GM23338 (cell line): ENCODE results near the gene KRTAP4-8.

Source experiments
- CREB1 ChIP-seq: fragments of 250-450 bp; sonication (Bioruptor Pico); IDR thresholded peaks from 2 replicates; pipeline ENCODE4 v1.5.0; 2020; ENCODE audit warnings: low read depth, mild to moderate bottlenecking, moderate library complexity
- EZH2 ChIP-seq: fragments of 200-600 bp; sonication (generic); IDR thresholded peaks from one replicate; pipeline ENCODE4 v1.8.0; 2017; ENCODE audit warnings: antibody characterized with exemption, mild to moderate bottlenecking, low read depth; ENCODE audit not compliant: unreplicated experiment
- EZH2phosphoT487 ChIP-seq: fragments of 200-600 bp; sonication (generic); IDR thresholded peaks from one replicate; pipeline ENCODE4 v1.8.1; 2018; ENCODE audit warnings: antibody characterized with exemption; ENCODE audit not compliant: unreplicated experiment
- JUNB ChIP-seq: IDR thresholded peaks from one replicate; pipeline ENCODE4 v1.6.1; 2016; ENCODE audit warnings: antibody characterized with exemption; ENCODE audit not compliant: unreplicated experiment
- NANOG ChIP-seq: IDR thresholded peaks from 2 replicates; pipeline ENCODE4 v1.6.1; 2016; ENCODE audit warnings: antibody characterized with exemption, borderline replicate concordance
- POLR2AphosphoS5 ChIP-seq: IDR thresholded peaks from 2 replicates; pipeline ENCODE4 v1.6.1; 2016; ENCODE audit warnings: antibody characterized with exemption, low read depth
- STAT1 ChIP-seq: IDR thresholded peaks from one replicate; pipeline ENCODE4 v1.6.1; 2016; ENCODE audit warnings: antibody characterized with exemption; ENCODE audit not compliant: unreplicated experiment
- ZNF114 ChIP-seq: fragments of 250-450 bp; sonication (Bioruptor Pico); IDR thresholded peaks from 2 replicates; pipeline ENCODE4 v1.5.0; 2020; ENCODE audit warnings: mild to moderate bottlenecking, moderate library complexity
- ZNF331 ChIP-seq: fragments of 250-450 bp; sonication (Bioruptor Pico); IDR thresholded peaks from 2 replicates; pipeline ENCODE4 v1.5.0; 2020; ENCODE audit warnings: low read depth, mild to moderate bottlenecking, moderate library complexity
- TF ChIP-seq, protein P1 (sequence below), 2 experiments: fragments of 200-600 bp in 1 of 2; sonication (generic) in 1 of 2; conservative IDR thresholded peaks; 2 replicates each; pipeline versions ENCODE4 v1.5.1 to v1.6.1; 2016 to 2017; ENCODE audit warnings: antibody characterized with exemption in 2 of 2, low read depth in 2 of 2, mild to moderate bottlenecking in 2 of 2, moderate library complexity in 1 of 2
- TF ChIP-seq, protein P2 (sequence below): IDR thresholded peaks from one replicate; pipeline ENCODE4 v1.6.1; 2018; ENCODE audit warnings: antibody characterized with exemption; ENCODE audit not compliant: unreplicated experiment
- TF ChIP-seq, protein P3 (sequence below): fragments of 250-450 bp; sonication (Bioruptor Pico); IDR thresholded peaks from 2 replicates; pipeline ENCODE4 v1.5.0; 2020; ENCODE audit warnings: mild to moderate bottlenecking, moderate library complexity
- TF ChIP-seq, protein P4 (sequence below): IDR thresholded peaks from 2 replicates; pipeline ENCODE4 v1.6.1; 2016; ENCODE audit warnings: antibody characterized with exemption

DNA sequence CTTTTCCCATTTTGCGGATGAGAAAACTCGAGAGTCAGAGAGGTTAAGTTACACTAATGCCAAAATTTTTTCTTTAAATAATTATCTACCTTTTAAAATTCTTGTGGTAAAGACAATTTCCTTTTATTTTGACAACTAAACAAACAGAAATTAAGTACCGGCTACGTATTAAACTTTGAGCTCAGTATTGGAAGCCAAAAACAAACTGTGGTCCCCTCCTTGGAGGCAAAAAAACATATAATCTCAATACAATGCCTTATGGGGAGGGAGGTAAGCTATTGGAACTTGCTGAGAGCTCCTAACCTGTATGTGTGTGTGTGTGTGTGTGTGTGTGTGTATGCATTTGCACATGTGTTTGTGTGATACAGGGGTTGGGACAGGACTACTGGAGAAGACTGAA lies 34.5 kb downstream of the KRTAP4-8 start:
- TF ChIP-seq, protein P1, sequence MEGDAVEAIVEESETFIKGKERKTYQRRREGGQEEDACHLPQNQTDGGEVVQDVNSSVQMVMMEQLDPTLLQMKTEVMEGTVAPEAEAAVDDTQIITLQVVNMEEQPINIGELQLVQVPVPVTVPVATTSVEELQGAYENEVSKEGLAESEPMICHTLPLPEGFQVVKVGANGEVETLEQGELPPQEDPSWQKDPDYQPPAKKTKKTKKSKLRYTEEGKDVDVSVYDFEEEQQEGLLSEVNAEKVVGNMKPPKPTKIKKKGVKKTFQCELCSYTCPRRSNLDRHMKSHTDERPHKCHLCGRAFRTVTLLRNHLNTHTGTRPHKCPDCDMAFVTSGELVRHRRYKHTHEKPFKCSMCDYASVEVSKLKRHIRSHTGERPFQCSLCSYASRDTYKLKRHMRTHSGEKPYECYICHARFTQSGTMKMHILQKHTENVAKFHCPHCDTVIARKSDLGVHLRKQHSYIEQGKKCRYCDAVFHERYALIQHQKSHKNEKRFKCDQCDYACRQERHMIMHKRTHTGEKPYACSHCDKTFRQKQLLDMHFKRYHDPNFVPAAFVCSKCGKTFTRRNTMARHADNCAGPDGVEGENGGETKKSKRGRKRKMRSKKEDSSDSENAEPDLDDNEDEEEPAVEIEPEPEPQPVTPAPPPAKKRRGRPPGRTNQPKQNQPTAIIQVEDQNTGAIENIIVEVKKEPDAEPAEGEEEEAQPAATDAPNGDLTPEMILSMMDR (conservative IDR thresholded peaks at IDR 0.05; ENCODE audit: low read depth in 2 of 2): no peak
- no peak for TF ChIP-seq EZH2
- TF ChIP-seq, protein P2, sequence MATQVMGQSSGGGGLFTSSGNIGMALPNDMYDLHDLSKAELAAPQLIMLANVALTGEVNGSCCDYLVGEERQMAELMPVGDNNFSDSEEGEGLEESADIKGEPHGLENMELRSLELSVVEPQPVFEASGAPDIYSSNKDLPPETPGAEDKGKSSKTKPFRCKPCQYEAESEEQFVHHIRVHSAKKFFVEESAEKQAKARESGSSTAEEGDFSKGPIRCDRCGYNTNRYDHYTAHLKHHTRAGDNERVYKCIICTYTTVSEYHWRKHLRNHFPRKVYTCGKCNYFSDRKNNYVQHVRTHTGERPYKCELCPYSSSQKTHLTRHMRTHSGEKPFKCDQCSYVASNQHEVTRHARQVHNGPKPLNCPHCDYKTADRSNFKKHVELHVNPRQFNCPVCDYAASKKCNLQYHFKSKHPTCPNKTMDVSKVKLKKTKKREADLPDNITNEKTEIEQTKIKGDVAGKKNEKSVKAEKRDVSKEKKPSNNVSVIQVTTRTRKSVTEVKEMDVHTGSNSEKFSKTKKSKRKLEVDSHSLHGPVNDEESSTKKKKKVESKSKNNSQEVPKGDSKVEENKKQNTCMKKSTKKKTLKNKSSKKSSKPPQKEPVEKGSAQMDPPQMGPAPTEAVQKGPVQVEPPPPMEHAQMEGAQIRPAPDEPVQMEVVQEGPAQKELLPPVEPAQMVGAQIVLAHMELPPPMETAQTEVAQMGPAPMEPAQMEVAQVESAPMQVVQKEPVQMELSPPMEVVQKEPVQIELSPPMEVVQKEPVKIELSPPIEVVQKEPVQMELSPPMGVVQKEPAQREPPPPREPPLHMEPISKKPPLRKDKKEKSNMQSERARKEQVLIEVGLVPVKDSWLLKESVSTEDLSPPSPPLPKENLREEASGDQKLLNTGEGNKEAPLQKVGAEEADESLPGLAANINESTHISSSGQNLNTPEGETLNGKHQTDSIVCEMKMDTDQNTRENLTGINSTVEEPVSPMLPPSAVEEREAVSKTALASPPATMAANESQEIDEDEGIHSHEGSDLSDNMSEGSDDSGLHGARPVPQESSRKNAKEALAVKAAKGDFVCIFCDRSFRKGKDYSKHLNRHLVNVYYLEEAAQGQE: no peak
- no peak for TF ChIP-seq JUNB
- TF ChIP-seq POLR2AphosphoS5: no peak
- TF ChIP-seq CREB1 (CRISPR knock-in tag): no peak
- TF ChIP-seq EZH2phosphoT487: no peak
- TF ChIP-seq, protein P3, sequence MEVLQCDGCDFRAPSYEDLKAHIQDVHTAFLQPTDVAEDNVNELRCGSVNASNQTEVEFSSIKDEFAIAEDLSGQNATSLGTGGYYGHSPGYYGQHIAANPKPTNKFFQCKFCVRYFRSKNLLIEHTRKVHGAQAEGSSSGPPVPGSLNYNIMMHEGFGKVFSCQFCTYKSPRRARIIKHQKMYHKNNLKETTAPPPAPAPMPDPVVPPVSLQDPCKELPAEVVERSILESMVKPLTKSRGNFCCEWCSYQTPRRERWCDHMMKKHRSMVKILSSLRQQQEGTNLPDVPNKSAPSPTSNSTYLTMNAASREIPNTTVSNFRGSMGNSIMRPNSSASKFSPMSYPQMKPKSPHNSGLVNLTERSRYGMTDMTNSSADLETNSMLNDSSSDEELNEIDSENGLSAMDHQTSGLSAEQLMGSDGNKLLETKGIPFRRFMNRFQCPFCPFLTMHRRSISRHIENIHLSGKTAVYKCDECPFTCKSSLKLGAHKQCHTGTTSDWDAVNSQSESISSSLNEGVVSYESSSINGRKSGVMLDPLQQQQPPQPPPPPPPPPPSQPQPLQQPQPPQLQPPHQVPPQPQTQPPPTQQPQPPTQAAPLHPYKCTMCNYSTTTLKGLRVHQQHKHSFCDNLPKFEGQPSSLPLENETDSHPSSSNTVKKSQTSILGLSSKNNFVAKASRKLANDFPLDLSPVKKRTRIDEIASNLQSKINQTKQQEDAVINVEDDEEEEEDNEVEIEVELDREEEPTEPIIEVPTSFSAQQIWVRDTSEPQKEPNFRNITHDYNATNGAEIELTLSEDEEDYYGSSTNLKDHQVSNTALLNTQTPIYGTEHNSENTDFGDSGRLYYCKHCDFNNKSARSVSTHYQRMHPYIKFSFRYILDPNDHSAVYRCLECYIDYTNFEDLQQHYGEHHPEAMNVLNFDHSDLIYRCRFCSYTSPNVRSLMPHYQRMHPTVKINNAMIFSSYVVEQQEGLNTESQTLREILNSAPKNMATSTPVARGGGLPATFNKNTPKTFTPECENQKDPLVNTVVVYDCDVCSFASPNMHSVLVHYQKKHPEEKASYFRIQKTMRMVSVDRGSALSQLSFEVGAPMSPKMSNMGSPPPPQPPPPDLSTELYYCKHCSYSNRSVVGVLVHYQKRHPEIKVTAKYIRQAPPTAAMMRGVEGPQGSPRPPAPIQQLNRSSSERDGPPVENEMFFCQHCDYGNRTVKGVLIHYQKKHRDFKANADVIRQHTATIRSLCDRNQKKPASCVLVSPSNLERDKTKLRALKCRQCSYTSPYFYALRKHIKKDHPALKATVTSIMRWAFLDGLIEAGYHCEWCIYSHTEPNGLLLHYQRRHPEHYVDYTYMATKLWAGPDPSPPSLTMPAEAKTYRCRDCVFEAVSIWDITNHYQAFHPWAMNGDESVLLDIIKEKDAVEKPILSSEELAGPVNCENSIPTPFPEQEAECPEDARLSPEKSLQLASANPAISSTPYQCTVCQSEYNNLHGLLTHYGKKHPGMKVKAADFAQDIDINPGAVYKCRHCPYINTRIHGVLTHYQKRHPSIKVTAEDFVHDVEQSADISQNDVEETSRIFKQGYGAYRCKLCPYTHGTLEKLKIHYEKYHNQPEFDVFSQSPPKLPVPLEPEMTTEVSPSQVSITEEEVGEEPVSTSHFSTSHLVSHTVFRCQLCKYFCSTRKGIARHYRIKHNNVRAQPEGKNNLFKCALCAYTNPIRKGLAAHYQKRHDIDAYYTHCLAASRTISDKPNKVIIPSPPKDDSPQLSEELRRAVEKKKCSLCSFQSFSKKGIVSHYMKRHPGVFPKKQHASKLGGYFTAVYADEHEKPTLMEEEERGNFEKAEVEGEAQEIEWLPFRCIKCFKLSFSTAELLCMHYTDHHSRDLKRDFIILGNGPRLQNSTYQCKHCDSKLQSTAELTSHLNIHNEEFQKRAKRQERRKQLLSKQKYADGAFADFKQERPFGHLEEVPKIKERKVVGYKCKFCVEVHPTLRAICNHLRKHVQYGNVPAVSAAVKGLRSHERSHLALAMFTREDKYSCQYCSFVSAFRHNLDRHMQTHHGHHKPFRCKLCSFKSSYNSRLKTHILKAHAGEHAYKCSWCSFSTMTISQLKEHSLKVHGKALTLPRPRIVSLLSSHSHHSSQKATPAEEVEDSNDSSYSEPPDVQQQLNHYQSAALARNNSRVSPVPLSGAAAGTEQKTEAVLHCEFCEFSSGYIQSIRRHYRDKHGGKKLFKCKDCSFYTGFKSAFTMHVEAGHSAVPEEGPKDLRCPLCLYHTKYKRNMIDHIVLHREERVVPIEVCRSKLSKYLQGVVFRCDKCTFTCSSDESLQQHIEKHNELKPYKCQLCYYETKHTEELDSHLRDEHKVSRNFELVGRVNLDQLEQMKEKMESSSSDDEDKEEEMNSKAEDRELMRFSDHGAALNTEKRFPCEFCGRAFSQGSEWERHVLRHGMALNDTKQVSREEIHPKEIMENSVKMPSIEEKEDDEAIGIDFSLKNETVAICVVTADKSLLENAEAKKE (CRISPR knock-in tag): no peak
- TF ChIP-seq ZNF331 (CRISPR knock-in tag): no peak
- no peak for TF ChIP-seq NANOG
- no peak for TF ChIP-seq ZNF114 (CRISPR knock-in tag)
- TF ChIP-seq, protein P4, sequence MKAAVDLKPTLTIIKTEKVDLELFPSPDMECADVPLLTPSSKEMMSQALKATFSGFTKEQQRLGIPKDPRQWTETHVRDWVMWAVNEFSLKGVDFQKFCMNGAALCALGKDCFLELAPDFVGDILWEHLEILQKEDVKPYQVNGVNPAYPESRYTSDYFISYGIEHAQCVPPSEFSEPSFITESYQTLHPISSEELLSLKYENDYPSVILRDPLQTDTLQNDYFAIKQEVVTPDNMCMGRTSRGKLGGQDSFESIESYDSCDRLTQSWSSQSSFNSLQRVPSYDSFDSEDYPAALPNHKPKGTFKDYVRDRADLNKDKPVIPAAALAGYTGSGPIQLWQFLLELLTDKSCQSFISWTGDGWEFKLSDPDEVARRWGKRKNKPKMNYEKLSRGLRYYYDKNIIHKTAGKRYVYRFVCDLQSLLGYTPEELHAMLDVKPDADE: no peak
- TF ChIP-seq STAT1: no peak
